ENCODE data around the gene ABCC1. TPM values are rescaled to one million over a fixed set of nuclear protein-coding genes. Genes with fewer than 3 reads are reported as not detected.

The ABCC1 gene
- total RNA-seq, 2 experiments from 2014 or later = 42.9 to 44.8 TPM

DNA sequence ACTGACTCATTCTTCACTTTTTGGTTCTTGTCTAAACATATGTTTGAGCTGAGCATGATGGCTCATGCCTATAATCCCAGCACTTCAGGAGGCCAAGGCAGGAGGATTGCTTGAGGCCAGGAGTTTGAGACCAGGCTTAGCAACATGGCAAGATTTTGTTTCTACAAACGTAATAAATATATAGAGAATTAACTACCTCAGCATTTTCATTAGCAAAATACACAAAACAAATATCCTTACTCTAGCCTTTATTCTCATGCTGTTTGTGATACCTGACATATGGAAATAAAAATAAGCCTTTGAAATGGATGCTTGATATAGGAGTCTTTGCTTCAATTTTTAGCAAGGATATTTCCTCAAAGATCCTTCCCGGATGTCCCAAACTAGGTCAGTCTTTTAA lies 132.8 kb downstream of the ABCC1 start:
- H3K27ac ChIP-seq (ENCODE audit: low read depth in 1 of 2, low read length in 2 of 2) = no peak overlapping the region
- TF ChIP-seq, protein P1, sequence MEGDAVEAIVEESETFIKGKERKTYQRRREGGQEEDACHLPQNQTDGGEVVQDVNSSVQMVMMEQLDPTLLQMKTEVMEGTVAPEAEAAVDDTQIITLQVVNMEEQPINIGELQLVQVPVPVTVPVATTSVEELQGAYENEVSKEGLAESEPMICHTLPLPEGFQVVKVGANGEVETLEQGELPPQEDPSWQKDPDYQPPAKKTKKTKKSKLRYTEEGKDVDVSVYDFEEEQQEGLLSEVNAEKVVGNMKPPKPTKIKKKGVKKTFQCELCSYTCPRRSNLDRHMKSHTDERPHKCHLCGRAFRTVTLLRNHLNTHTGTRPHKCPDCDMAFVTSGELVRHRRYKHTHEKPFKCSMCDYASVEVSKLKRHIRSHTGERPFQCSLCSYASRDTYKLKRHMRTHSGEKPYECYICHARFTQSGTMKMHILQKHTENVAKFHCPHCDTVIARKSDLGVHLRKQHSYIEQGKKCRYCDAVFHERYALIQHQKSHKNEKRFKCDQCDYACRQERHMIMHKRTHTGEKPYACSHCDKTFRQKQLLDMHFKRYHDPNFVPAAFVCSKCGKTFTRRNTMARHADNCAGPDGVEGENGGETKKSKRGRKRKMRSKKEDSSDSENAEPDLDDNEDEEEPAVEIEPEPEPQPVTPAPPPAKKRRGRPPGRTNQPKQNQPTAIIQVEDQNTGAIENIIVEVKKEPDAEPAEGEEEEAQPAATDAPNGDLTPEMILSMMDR (IDR thresholded peaks at IDR 0.05) = no peak
- Mint-ChIP-seq H3K9me3 (no peaks in the 10 kb centered on the region), H3K36me3 (ENCODE audit: low read depth) (peaks cover 94% of the 10 kb centered on the region), H3K27ac (no peak overlapping the region), H3K4me1 (ENCODE audit: low read depth) (no peaks in the 10 kb centered on the region), H3K4me3 (no peak overlapping the region), H3K27me3 (no peaks in the 10 kb centered on the region)
- H3K27me3 ChIP-seq (ENCODE audit: control insufficient read depth in 1 of 2, insufficient read depth in 2 of 2, low read length in 2 of 2) = no peaks in the 10 kb centered on the region
- H3K4me1 ChIP-seq (ENCODE audit: insufficient read depth, low read length) = no peaks in the 10 kb centered on the region
- intact Hi-C loops (cut with DNase I, micrococcal nuclease) = no loop called here
- ATAC-seq (ENCODE audit: poor library complexity) = no peak
- H3K4me3 ChIP-seq (ENCODE audit: low read length) = no peak overlapping the region
- peaks cover 79% of the 10 kb centered on the region for H3K36me3 ChIP-seq (ENCODE audit: insufficient read depth, low read length)
- DNase-seq = no peak
- POLR2A ChIA-PET = no interaction called here
- CTCF ChIA-PET = no interaction called here
- H3K9me3 ChIP-seq (ENCODE audit: control insufficient read depth in 1 of 2, insufficient read depth in 1 of 2, low read length in 2 of 2) = peaks cover 0 to 7% of the 10 kb centered on the region in 2 experiments

DNA sequence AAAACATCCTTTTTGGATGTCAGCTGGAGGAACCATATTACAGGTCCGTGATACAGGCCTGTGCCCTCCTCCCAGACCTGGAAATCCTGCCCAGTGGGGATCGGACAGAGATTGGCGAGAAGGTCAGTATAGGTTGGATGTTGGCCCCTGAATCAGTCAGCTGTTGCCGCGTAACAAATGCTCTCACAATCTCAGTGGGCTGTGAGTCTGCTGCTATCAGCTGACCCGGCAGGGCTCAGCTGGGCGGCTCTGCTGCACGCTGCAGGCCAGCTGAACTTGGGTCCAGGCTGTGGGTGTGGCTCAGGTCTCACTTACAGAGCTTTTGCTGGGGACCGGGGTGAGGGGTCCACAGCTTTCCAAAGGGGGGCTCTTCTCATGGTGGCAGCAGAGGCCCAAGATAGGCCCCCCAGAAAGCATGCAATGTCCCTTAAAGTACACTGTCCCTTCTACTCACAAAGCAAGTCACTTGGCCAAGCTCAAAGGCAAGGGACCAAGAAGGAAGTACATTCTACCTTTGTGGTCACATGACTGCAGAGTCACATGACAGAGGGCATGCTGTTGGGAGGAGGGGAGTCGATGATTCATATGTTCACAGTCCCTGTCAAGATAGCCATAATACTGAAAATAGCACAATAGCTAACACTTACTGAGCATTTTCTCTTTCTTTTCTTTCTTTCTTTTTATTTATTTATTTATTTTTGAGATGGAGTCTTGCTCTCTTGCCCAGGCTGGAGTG lies 134.2 kb downstream of the ABCC1 start:
- Mint-ChIP-seq H3K36me3 (ENCODE audit: low read depth) (peaks cover 97% of the 10 kb centered on the region), H3K9me3 (no peaks in the 10 kb centered on the region), H3K4me1 (ENCODE audit: low read depth) (no peaks in the 10 kb centered on the region), H3K27me3 (no peaks in the 10 kb centered on the region), H3K4me3 (no peak overlapping the region), H3K27ac (no peak overlapping the region)
- no peak overlapping the region for H3K27ac ChIP-seq (ENCODE audit: low read depth in 1 of 2, low read length in 2 of 2)
- CTCF ChIA-PET = interaction anchor here (1.0 kb wide), 1 partner anchor 44 kb away, joined by 6 read pairs; no protein-coding TSS in a partner anchor
- TF ChIP-seq, protein P1 (IDR thresholded peaks at IDR 0.05) = no peak
- peaks cover 0 to 7% of the 10 kb centered on the region in 2 experiments for H3K9me3 ChIP-seq (ENCODE audit: control insufficient read depth in 1 of 2, insufficient read depth in 1 of 2, low read length in 2 of 2)
- POLR2A ChIA-PET = interaction anchor here (0.7 kb wide), 1 partner anchor 14 kb away, joined by 3 read pairs; no protein-coding TSS in a partner anchor
- ATAC-seq (ENCODE audit: poor library complexity) (no peak), DNase-seq (peak in 2 of 14 experiments; percentile 3 to 19)
- no peaks in the 10 kb centered on the region for H3K27me3 ChIP-seq (ENCODE audit: control insufficient read depth in 1 of 2, insufficient read depth in 2 of 2, low read length in 2 of 2)
- H3K4me1 ChIP-seq (ENCODE audit: insufficient read depth, low read length) = no peaks in the 10 kb centered on the region
- intact Hi-C loops (cut with DNase I, micrococcal nuclease) = no loop called here
- H3K4me3 ChIP-seq (ENCODE audit: low read length) = no peak overlapping the region
- H3K36me3 ChIP-seq (ENCODE audit: insufficient read depth, low read length) = peaks cover 82% of the 10 kb centered on the region

DNA sequence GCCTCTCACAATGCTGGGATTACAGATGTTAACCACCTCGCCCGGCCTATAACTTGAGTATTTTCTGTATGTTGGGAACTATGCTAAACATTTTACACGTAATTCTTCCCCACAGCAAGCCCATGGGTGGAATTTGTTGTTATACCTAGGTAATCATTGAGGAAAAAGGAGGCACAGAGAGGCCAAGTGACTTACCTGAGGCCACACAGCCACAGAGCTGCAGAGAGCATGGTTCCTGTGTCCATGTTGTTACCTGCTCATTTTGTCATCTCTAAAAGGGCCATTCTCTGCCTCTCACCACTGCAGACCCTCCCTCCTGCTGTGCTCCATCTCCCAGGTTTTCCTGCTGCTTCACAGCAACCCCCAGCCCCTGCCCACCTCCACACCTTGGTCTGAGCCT lies 135.5 kb downstream of the ABCC1 start:
- ATAC-seq (ENCODE audit: poor library complexity) (no peak), DNase-seq (no peak)
- no peak overlapping the region for H3K27ac ChIP-seq (ENCODE audit: low read depth in 1 of 2, low read length in 2 of 2)
- Mint-ChIP-seq H3K36me3 (ENCODE audit: low read depth) (peaks cover 95% of the 10 kb centered on the region), H3K27ac (no peak overlapping the region), H3K4me1 (ENCODE audit: low read depth) (no peaks in the 10 kb centered on the region), H3K4me3 (no peak overlapping the region), H3K27me3 (no peaks in the 10 kb centered on the region), H3K9me3 (no peaks in the 10 kb centered on the region)
- intact Hi-C loops (cut with DNase I, micrococcal nuclease) = no loop called here
- H3K36me3 ChIP-seq (ENCODE audit: insufficient read depth, low read length) = peaks cover 82% of the 10 kb centered on the region
- H3K9me3 ChIP-seq (ENCODE audit: control insufficient read depth in 1 of 2, insufficient read depth in 1 of 2, low read length in 2 of 2) = peaks cover 0 to 7% of the 10 kb centered on the region in 2 experiments
- CTCF ChIA-PET = no interaction called here
- no peak overlapping the region for H3K4me3 ChIP-seq (ENCODE audit: low read length)
- no peaks in the 10 kb centered on the region for H3K4me1 ChIP-seq (ENCODE audit: insufficient read depth, low read length)
- no peaks in the 10 kb centered on the region for H3K27me3 ChIP-seq (ENCODE audit: control insufficient read depth in 1 of 2, insufficient read depth in 2 of 2, low read length in 2 of 2)
- POLR2A ChIA-PET = no interaction called here
- TF ChIP-seq, protein P1 (IDR thresholded peaks at IDR 0.05) = no peak

All from CD4-positive, alpha-beta T cell (primary cell).